HG02938 (cell line): Measurements from ENCODE around the gene HOXA10.

Experiments
- ATAC-seq: cut with Tn5 transposase; IDR thresholded peaks from one replicate; pipeline ENCODE4 v1.9.1; 2021; ENCODE audit warnings: mild to moderate bottlenecking, moderate library complexity; ENCODE audit not compliant: unreplicated experiment

Gene HOXA10

GRCh38 chr7:27203964-27204594, 30.0 kb upstream of the HOXA10 start:
- no peak for ATAC-seq

- ATAC-seq: no peak
These were observed 29.3 kb upstream of the HOXA10 start for GRCh38 chr7:27203365-27203953.

GRCh38 chr7:27202862-27203134, 28.7 kb upstream of the HOXA10 start:
- ATAC-seq: no peak

- no peak for ATAC-seq
These were observed 28.1 kb upstream of the HOXA10 start for GRCh38 chr7:27202018-27202861.

- ATAC-seq: no peak
These were observed 27.5 kb upstream of the HOXA10 start for GRCh38 chr7:27201580-27202017.

GRCh38 chr7:27200761-27201579, 26.9 kb upstream of the HOXA10 start:
- ATAC-seq: no peak

- no peak for ATAC-seq
These were observed 26.0 kb upstream of the HOXA10 start, which contains the start of gene HOXA13 for GRCh38 chr7:27199849-27200760. Gene HOXA13, minus strand, starts transcription at chr7:27200091. Its CDS starts 14 bp downstream, at chr7:27200077.

GRCh38 chr7:27198871-27199801, 25.0 kb upstream of the HOXA10 start:
- no peak for ATAC-seq

GRCh38 chr7:27198138-27198841, 24.2 kb upstream of the HOXA10 start:
- no peak for ATAC-seq

- ATAC-seq: no peak
These were observed 23.3 kb upstream of the HOXA10 start for GRCh38 chr7:27197137-27198042.

- no peak for ATAC-seq
These were observed 22.2 kb upstream of the HOXA10 start for GRCh38 chr7:27196287-27196767.

GRCh38 chr7:27194686-27195379, 20.7 kb upstream of the HOXA10 start:
- no peak for ATAC-seq

- ATAC-seq: no peak
These were observed 19.9 kb upstream of the HOXA10 start for GRCh38 chr7:27194002-27194352.

- no peak for ATAC-seq
These were observed 19.3 kb upstream of the HOXA10 start for GRCh38 chr7:27193335-27194001.

- no peak for ATAC-seq
These were observed 18.6 kb upstream of the HOXA10 start for GRCh38 chr7:27192546-27193334.
